ENCODE results near the gene APBA2.

The APBA2 gene

GRCh38 chr15:28890711-28891495, 5.1 kb downstream of the APBA2 start:
- TF ChIP-seq CTCF (IDR thresholded peaks at IDR 0.05; ENCODE audit: extremely low read depth, missing control alignments), result no peak
- DNase-seq (ENCODE audit: low spot score), result no peak

GRCh38 chr15:28891588-28891987, 5.8 kb downstream of the APBA2 start:
- no peak for TF ChIP-seq CTCF (IDR thresholded peaks at IDR 0.05; ENCODE audit: extremely low read depth, missing control alignments)

GRCh38 chr15:28892789-28893610, 7.2 kb downstream of the APBA2 start:
- no peak for DNase-seq (ENCODE audit: low spot score)
- no peak for TF ChIP-seq CTCF (IDR thresholded peaks at IDR 0.05; ENCODE audit: extremely low read depth, missing control alignments)

More at GRCh38 chr15:28891588-28891987, 5.8 kb downstream of the APBA2 start:
- no peak for DNase-seq (ENCODE audit: low spot score)

- DNase-seq (ENCODE audit: low spot score), result no peak
- TF ChIP-seq CTCF (IDR thresholded peaks at IDR 0.05; ENCODE audit: extremely low read depth, missing control alignments), result no peak
These were observed 8.9 kb downstream of the APBA2 start for GRCh38 chr15:28894631-28895030.

- no peak for DNase-seq (ENCODE audit: low spot score)
- no peak for TF ChIP-seq CTCF (IDR thresholded peaks at IDR 0.05; ENCODE audit: extremely low read depth, missing control alignments)
These were observed 9.4 kb downstream of the APBA2 start for GRCh38 chr15:28895146-28895545.

GRCh38 chr15:28895566-28895965, 9.8 kb downstream of the APBA2 start:
- DNase-seq (ENCODE audit: low spot score), result no peak
- TF ChIP-seq CTCF (IDR thresholded peaks at IDR 0.05; ENCODE audit: extremely low read depth, missing control alignments), result no peak

- no peak for TF ChIP-seq CTCF (IDR thresholded peaks at IDR 0.05; ENCODE audit: extremely low read depth, missing control alignments)
These were observed 11.2 kb downstream of the APBA2 start for GRCh38 chr15:28896951-28897350.

More at GRCh38 chr15:28896951-28897350, 11.2 kb downstream of the APBA2 start:
- DNase-seq (ENCODE audit: low spot score), result no peak

All from GM20000 (cell line).